Measurements from ENCODE around the gene C1orf21.

The C1orf21 gene

GRCh38 chr1:184392067-184392466, 5.2 kb downstream of the C1orf21 start:
- no peak for DNase-seq (ENCODE audit: low read depth)
- TF ChIP-seq CTCF (conservative IDR thresholded peaks at IDR 0.05; ENCODE audit: low read depth, low read length), result no peak
- H3K4me3 ChIP-seq (ENCODE audit: low read length), result no peak overlapping the region

GRCh38 chr1:184392779-184393522, 6.1 kb downstream of the C1orf21 start:
- DNase-seq (ENCODE audit: low read depth), result no peak
- no peak overlapping the region for H3K4me3 ChIP-seq (ENCODE audit: low read length)
- no peak for TF ChIP-seq CTCF (conservative IDR thresholded peaks at IDR 0.05; ENCODE audit: low read depth, low read length)

GRCh38 chr1:184393962-184394361, 7.1 kb downstream of the C1orf21 start:
- TF ChIP-seq CTCF (conservative IDR thresholded peaks at IDR 0.05; ENCODE audit: low read depth, low read length), result no peak
- no peak for DNase-seq (ENCODE audit: low read depth)
- H3K4me3 ChIP-seq (ENCODE audit: low read length), result no peak overlapping the region

GRCh38 chr1:184395370-184395769, 8.5 kb downstream of the C1orf21 start:
- no peak for TF ChIP-seq CTCF (conservative IDR thresholded peaks at IDR 0.05; ENCODE audit: low read depth, low read length)
- DNase-seq (ENCODE audit: low read depth), result no peak
- no peak overlapping the region for H3K4me3 ChIP-seq (ENCODE audit: low read length)

- no peak for DNase-seq (ENCODE audit: low read depth)
- TF ChIP-seq CTCF (conservative IDR thresholded peaks at IDR 0.05; ENCODE audit: low read depth, low read length), result no peak
- H3K4me3 ChIP-seq (ENCODE audit: low read length), result no peak overlapping the region
These were observed 9.2 kb downstream of the C1orf21 start for GRCh38 chr1:184395937-184396480.

GRCh38 chr1:184399192-184399847, 12.5 kb downstream of the C1orf21 start:
- no peak for DNase-seq (ENCODE audit: low read depth)
- TF ChIP-seq CTCF (conservative IDR thresholded peaks at IDR 0.05; ENCODE audit: low read depth, low read length), result no peak
- H3K4me3 ChIP-seq (ENCODE audit: low read length), result no peak overlapping the region

Data from retinal pigment epithelial cell (primary cell).